ENCODE measurements around the gene ILRUN.
"Not testable (repeated sequence)": the region's sequence is repeated elsewhere in the genome, so short reads cannot be mapped to it uniquely, and the experiment has no call there.

The ILRUN gene

DNA sequence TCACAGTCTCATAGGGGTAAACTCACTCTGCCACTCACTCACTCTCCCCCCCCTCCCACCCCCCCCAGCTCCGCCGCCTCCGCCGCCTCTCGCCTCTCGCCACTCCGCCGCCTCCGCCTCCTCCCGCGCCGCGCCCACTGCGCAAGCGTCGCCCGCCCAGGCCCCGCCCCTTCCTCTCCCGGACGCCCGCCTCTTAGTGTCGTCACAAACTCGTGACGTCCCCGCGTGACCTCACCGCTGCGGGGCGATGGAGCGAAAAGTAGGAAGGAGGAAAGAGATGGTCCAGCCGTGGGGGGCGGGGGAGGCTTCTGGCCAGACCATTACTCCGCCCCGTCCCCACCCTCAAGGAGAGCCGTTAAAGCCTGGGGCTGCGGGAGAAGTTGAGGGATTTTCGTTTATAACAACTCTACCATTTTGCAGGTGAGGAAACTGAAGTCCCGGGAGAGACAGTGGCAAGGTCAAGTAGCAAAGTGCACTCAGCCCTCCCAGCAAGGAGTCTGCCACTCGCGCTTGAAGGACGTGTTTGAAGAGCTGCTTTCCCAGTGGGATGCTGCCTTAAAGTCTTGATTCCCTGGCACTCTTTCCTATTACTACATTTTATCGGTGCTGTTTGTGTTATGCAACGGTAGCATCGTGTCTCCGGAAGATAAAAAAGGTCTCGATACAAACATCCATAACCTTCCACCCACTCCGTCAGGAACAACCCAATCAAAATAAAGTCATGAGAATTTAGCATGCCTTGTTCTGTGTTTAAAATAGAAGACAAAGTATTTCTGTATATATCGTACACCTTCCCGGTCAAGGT lies at the start of gene ILRUN:
Gene ILRUN, minus strand, starts transcription at position 29 of the 805 bp plus-strand sequence. CDS start 164 bp downstream, outside the sequence.
- TF ChIP-seq, protein P1, sequence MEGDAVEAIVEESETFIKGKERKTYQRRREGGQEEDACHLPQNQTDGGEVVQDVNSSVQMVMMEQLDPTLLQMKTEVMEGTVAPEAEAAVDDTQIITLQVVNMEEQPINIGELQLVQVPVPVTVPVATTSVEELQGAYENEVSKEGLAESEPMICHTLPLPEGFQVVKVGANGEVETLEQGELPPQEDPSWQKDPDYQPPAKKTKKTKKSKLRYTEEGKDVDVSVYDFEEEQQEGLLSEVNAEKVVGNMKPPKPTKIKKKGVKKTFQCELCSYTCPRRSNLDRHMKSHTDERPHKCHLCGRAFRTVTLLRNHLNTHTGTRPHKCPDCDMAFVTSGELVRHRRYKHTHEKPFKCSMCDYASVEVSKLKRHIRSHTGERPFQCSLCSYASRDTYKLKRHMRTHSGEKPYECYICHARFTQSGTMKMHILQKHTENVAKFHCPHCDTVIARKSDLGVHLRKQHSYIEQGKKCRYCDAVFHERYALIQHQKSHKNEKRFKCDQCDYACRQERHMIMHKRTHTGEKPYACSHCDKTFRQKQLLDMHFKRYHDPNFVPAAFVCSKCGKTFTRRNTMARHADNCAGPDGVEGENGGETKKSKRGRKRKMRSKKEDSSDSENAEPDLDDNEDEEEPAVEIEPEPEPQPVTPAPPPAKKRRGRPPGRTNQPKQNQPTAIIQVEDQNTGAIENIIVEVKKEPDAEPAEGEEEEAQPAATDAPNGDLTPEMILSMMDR (IDR thresholded peaks at IDR 0.05; ENCODE audit: extremely low read depth, missing control alignments): no peak
- peak; percentile 94 for DNase-seq (ENCODE audit: low spot score)

DNA sequence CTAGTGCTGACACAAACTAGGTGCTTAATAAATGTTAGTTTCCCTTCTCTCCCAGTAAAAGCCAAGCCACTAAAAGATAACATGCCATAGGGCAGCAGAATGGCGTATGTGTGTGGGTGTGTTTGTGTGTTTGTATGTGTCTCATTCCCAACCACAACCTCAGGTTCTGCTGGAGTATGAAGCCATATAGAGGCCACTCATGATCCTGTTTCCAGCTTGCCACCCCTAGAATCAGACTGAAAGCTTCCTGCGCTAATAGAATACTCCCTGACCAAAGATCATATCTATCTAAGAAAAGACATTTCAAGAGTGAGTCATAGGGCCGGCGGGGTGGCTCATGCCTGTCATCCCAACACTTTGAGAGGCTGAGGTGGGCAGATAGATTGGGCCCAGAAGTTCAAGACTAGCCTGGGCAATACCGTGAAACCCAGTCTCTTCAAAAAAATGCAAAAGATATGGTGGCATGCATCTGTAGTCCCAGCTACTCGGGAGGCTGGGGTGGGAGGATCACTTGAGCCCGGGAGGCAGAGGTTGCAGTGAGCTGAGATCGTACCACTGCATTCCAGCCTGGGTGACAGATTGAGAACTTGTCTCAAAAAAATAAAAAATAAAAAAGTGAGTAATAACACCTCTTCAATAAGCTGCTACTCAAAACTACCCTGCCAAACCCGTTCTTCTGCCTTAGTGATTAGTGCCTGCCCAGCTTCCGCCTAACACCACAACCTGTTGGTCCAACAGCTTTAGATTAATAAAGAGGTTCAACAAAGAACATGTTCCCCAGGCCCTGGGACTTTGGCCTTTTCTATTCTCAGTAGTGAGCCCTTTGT lies 48.9 kb upstream of the ILRUN start:
- DNase-seq (ENCODE audit: low spot score): no peak
- TF ChIP-seq, protein P1 (IDR thresholded peaks at IDR 0.05; ENCODE audit: extremely low read depth, missing control alignments): no peak

DNA sequence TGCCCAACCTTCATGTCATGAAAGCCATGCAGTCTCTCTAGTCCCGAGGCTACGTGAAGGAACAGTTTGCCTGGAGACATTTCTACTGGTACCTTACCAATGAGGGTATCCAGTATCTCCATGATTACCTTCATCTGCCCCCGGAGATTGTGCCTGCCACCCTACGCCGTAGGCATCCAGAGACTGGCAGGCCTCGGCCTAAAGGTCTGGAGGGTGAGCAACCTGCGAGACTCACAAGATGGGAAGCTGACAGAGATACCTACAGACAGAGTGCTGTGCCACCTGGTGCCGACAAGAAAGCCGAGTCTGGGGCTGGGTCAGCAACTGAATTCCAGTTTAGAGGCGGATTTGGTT lies 47.7 kb upstream of the ILRUN start:
- not testable (repeated sequence) for DNase-seq (ENCODE audit: low spot score)

DNA sequence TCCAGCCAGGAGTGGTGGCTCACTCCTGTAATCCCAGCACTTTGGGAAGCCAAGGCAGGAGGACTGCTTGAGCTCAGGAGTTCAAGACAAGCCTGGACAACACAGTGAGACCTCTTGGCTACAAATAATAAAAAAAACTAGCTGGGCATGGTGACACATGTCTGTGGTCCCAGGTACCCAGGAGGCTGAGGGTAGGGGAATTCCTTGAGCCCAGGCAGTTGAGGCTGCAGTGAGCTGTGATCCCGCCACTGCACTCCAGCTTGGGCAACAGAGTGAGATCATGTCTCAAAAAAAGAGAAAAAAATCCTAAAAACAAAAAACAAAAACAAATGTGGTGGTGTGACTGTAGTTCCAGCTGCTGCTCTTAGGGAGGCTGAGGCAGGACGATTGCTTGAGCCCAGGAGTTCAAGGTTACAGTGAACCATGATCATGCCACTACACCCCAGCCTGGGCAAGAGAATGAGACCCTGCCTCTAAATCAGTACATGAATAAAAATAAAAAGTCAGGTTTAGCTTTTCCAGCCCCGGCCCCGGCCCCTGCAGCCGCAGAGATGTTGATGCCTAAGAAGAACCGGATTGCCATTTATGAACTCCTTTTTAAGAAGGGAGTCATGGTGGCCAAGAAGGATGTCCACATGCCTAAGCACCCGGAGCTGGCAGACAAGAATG lies 47.2 kb upstream of the ILRUN start:
- TF ChIP-seq, protein P1 (IDR thresholded peaks at IDR 0.05; ENCODE audit: extremely low read depth, missing control alignments): no peak
- no peak for DNase-seq (ENCODE audit: low spot score)

DNA sequence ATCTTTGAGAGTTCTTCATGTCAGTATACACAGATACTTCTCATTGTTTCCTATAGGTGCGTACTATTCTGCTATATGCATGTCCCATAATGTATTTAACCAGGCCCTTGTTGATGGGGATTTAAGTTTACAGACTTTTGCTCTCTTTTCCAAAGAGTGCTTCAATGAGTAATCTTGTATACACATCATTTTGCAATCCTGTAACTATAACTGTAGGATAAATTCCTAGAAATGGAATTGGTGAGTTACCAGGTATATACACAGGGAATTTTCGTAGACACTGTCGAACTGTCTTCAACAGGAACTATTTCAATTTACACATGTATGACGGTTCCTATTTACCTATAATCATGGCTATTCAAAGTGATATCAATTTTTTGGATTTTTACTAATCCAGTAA lies 45.5 kb upstream of the ILRUN start:
- DNase-seq (ENCODE audit: low spot score): no peak
- TF ChIP-seq, protein P1 (IDR thresholded peaks at IDR 0.05; ENCODE audit: extremely low read depth, missing control alignments): no peak

DNA sequence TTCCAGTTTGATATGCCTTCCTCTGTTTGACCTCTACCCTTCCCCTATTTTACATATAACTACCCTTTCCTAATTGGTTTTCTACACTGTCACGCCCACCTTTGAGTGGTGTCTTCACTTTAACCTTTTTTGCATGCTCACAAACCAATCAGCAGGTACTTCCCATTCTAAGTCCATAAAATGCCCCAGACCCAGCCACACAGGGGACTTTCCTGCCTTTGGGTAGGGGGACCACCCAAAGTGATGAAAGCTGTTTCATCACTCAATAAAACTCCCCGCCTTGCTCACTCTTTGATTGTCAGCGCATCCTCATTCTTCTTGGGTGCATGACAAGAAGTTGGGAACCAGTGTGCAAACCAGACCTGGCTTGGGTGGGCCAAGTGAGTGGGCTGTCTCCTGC lies 40.3 kb upstream of the ILRUN start:
- TF ChIP-seq, protein P1 (IDR thresholded peaks at IDR 0.05; ENCODE audit: extremely low read depth, missing control alignments): no peak

DNA sequence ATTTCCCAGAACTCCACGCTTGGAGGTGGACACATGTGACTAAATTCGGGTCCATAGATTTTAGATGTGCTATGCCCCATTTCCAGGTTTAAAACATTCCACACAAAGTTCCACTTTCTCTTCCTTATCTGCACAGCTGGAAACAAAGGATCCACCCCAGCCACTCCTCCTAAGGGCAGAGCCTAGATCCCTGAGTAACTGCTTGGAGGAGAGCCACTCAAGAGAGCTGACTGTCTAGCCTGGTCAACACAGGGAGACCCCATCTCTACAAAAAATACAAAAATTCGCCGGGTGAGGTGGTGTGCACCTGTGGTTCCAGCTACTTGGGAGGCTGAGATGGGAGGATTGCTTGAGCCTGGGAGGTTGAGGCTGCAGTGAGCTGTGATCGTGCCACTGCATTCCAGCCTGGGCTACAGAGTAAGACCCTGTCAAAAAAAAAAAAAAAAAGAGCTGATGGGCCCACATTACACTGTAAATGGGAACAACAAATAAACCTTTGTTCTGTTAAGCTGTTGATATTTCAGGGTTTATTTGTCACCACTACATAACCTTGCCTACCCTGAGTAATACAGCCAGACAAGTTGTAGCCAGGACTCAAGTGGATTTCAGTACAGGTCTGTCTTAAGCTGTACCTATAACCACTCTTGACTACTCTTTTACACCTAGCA lies 35.0 kb upstream of the ILRUN start:
- TF ChIP-seq, protein P1 (IDR thresholded peaks at IDR 0.05; ENCODE audit: extremely low read depth, missing control alignments): no peak
- DNase-seq (ENCODE audit: low spot score): no peak

More for the DNA sequence above, 40.3 kb upstream of the ILRUN start:
- DNase-seq (ENCODE audit: low spot score): no peak
